Caki2 (cell line): ENCODE data around the gene FGF9. TPM values are rescaled to one million over a fixed set of nuclear protein-coding genes. Genes with fewer than 3 reads are reported as not detected.

Experiments
- DNase-seq: peaks from one replicate; pipeline ENCODE4 v3.0.0-alpha.2; 2015; ENCODE audit warnings: low read depth
- in situ Hi-C: cut with HindIII; loops from 2 replicates; pipeline ENCODE4 v1.10.0; 2016; ENCODE audit warnings: low sequenced_read_pairs, low pct_unique_long_range_greater_than_20kb, mixed read lengths
- total RNA-seq: library from RNA; depleted of rRNA; stranded (reverse); fragments of >200 nt; shearing (Covaris generic); gene quantifications from 2 replicates; pipeline ENCODE4 v1.2.3, GENCODE V29; 2014; ENCODE audit warnings: low replicate concordance; rRNA removed

FGF9 gene
- not detected in 2 replicates for total RNA-seq

- in situ Hi-C loops, result no loop called here
- DNase-seq, result peak; percentile 72
These were observed at the start of gene FGF9 for GRCh38 chr13:21670883-21671619. TSS of gene FGF9 (plus strand) at chr13:21671073. CDS start at chr13:21671913, 840 bp downstream.

GRCh38 chr13:21625366-21625765 lies 45.5 kb upstream of the FGF9 start:
- DNase-seq, result peak; percentile 29
- in situ Hi-C loops, result no loop called here

GRCh38 chr13:21632196-21632595 lies 38.7 kb upstream of the FGF9 start:
- no peak for DNase-seq
- in situ Hi-C loops, result no loop called here

GRCh38 chr13:21636656-21637055 lies 34.2 kb upstream of the FGF9 start:
- in situ Hi-C loops, result no loop called here
- no peak for DNase-seq

GRCh38 chr13:21637296-21637695 lies 33.6 kb upstream of the FGF9 start:
- in situ Hi-C loops, result no loop called here
- DNase-seq, result peak; percentile 81

GRCh38 chr13:21638319-21639282 lies 32.3 kb upstream of the FGF9 start:
- DNase-seq, result peak; percentile 25
- in situ Hi-C loops, result no loop called here

GRCh38 chr13:21639561-21639960 lies 31.3 kb upstream of the FGF9 start:
- in situ Hi-C loops, result no loop called here
- DNase-seq, result no peak

- in situ Hi-C loops, result no loop called here
- no peak for DNase-seq
These were observed 29.2 kb upstream of the FGF9 start for GRCh38 chr13:21641629-21642028.

- in situ Hi-C loops, result no loop called here
- peak; percentile 14 for DNase-seq
These were observed 13.3 kb upstream of the FGF9 start for GRCh38 chr13:21657538-21657937.

GRCh38 chr13:21659087-21659486 lies 11.8 kb upstream of the FGF9 start:
- DNase-seq, result no peak
- in situ Hi-C loops, result no loop called here

GRCh38 chr13:21661097-21661909 lies 9.6 kb upstream of the FGF9 start:
- in situ Hi-C loops, result no loop called here
- DNase-seq, result no peak

GRCh38 chr13:21663197-21663596 lies 7.7 kb upstream of the FGF9 start:
- in situ Hi-C loops, result no loop called here
- DNase-seq, result no peak

- in situ Hi-C loops, result no loop called here
- DNase-seq, result no peak
These were observed 2.1 kb upstream of the FGF9 start for GRCh38 chr13:21668732-21669275.

- peak; percentile 63 for DNase-seq
- in situ Hi-C loops, result no loop called here
These were observed 629 bp upstream of the FGF9 start for GRCh38 chr13:21670006-21670882.

- no peak for DNase-seq
- in situ Hi-C loops, result no loop called here
These were observed 880 bp downstream of the FGF9 start for GRCh38 chr13:21671620-21672286.

GRCh38 chr13:21672287-21672680 lies 1.4 kb downstream of the FGF9 start:
- DNase-seq, result no peak
- in situ Hi-C loops, result no loop called here
